Measurements from ENCODE around the gene DGKH. TPM values are rescaled to one million over a fixed set of nuclear protein-coding genes. Genes with fewer than 3 reads are reported as not detected.

The DGKH gene
- total RNA-seq, 1 experiment from 2014 or later = 8.6 TPM

GRCh38 chr13:42028113-42028799 is 20.2 kb upstream of the DGKH start:
- DNase-seq = no peak
- Histone ChIP-seq H3K36me3 (no peaks in the 10 kb centered on the region), H3K27ac (no peak overlapping the region), H3K4me1 (no peaks in the 10 kb centered on the region), H3K27me3 (no peaks in the 10 kb centered on the region), H3K4me3 (no peak overlapping the region), H3K9me3 (replicated peaks) (no peaks in the 10 kb centered on the region)

GRCh38 chr13:42035905-42036521 is 12.4 kb upstream of the DGKH start:
- H3K36me3 ChIP-seq = no peaks in the 10 kb centered on the region
- DNase-seq = no peak
- no peaks in the 10 kb centered on the region for H3K4me1 ChIP-seq
- H3K27ac ChIP-seq = no peak overlapping the region
- no peaks in the 10 kb centered on the region for H3K27me3 ChIP-seq
- H3K9me3 ChIP-seq (replicated peaks) = peaks cover 4% of the 10 kb centered on the region; the same call in 1 of the 2 replicates
- no peak overlapping the region for H3K4me3 ChIP-seq

DNA sequence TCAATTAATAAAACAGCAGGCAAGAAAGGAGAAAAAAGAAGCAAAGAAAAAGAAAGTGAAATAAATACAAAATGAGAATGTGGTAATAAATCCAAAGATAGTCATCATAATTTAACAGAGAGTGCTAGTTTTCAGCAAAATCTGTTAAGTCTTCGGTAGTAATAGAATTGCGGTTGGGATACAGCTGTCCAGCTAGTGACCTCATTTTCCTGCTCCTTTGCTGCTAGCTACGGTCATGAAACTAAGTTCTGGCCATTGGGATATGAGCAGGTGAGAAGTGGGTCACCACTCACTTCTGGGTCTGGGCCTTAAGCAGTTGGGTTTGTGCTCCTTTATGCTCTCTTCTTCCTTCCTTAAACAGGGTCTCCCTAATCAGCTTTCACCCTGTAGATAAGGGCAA is 11.7 kb upstream of the DGKH start:
- Histone ChIP-seq H3K27ac (no peak overlapping the region), H3K36me3 (no peaks in the 10 kb centered on the region)
- peak in 1 of 2 experiments; percentile 33 for DNase-seq

DNA sequence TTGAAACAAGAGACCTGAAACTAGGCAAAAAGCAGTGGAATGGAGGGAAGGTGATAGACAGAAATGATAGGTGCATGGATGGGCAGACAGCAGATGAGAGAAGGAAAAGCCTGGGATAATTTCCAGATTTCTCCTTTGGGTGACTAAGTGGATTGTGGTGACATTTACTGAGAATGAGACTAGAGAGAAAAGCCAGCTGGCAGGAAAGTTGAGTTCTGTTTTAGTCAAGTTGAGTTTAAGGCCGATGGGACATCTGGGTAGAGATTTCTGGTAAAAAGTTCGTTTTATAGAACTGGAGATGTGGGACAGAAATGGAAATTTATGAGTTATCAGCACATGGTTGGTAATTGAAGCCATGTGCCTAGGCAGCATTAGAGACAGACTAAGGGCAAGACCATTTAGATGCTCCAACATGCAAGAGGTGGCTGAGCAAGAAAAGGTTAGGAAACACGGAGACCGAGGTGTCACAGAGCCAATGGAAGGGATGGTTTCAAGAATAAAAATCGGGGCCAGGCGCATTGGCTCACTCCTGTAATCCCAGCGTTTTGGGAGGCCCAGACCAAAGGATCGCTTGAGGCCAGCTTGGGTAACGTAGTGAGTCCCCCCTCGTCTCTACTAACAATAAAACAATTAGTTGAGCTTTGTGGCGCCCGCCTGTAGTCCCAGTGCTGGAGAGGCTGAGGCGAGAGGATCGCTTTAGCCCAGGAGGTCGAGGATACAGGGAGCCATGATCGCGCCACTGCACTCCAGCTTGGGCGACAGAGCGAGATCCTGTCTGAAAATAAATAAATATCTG is 9.6 kb upstream of the DGKH start:
- no peak for DNase-seq
- no peaks in the 10 kb centered on the region for H3K4me1 ChIP-seq
- H3K36me3 ChIP-seq = no peaks in the 10 kb centered on the region
- H3K4me3 ChIP-seq = peak overlapping the region; percentile 99
- no peak overlapping the region for H3K27ac ChIP-seq
- H3K9me3 ChIP-seq (replicated peaks) = peaks cover 4% of the 10 kb centered on the region; the same call in 1 of the 2 replicates
- no peaks in the 10 kb centered on the region for H3K27me3 ChIP-seq

More for the DNA sequence above, 11.7 kb upstream of the DGKH start:
- Histone ChIP-seq H3K9me3 (replicated peaks) (peaks cover 4% of the 10 kb centered on the region; the same call in 1 of the 2 replicates), H3K27me3 (no peaks in the 10 kb centered on the region), H3K4me3 (no peak overlapping the region), H3K4me1 (no peaks in the 10 kb centered on the region)

- Histone ChIP-seq H3K9me3 (replicated peaks) (peaks cover 4% of the 10 kb centered on the region; the same call in 1 of the 2 replicates), H3K4me3 (peak overlapping the region; percentile 99), H3K27ac (peak overlapping the region; percentile 70), H3K27me3 (no peaks in the 10 kb centered on the region), H3K4me1 (no peaks in the 10 kb centered on the region), H3K36me3 (no peaks in the 10 kb centered on the region)
- DNase-seq = peak in 1 of 2 experiments; percentile 15
These were observed 8.9 kb upstream of the DGKH start for GRCh38 chr13:42039457-42039945.

- H3K9me3 ChIP-seq (replicated peaks) = peaks cover 4% of the 10 kb centered on the region; the same call in 1 of the 2 replicates
- peak overlapping the region; percentile 99 for H3K4me3 ChIP-seq
- peak; percentile 84 to 85 for DNase-seq
- H3K36me3 ChIP-seq = no peaks in the 10 kb centered on the region
- H3K27ac ChIP-seq = peak overlapping the region; percentile 70
- no peaks in the 10 kb centered on the region for H3K4me1 ChIP-seq
- no peaks in the 10 kb centered on the region for H3K27me3 ChIP-seq
These were observed 8.3 kb upstream of the DGKH start for GRCh38 chr13:42039946-42040729.

DNA sequence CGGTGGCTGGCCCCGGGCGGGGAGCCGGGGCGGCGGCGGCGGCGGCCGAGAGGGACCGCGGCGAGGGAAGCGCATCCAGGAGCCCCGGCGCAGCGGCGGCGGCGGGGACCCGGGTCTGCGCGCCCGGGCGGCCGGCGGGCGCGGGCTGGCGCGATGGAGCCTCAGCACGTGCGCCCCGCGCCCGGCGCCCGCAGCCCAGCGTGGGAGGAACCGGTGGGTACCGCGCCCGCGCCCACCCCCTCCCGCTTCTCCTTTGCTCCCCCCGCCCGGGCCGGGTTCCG is 7.8 kb upstream of the DGKH start:
- Histone ChIP-seq H3K36me3 (no peaks in the 10 kb centered on the region), H3K27ac (peak overlapping the region; percentile 29; the same call in 1 of the 2 replicates), H3K4me3 (peak overlapping the region; percentile 99), H3K4me1 (no peaks in the 10 kb centered on the region), H3K27me3 (no peaks in the 10 kb centered on the region), H3K9me3 (replicated peaks) (no peaks in the 10 kb centered on the region)
- DNase-seq = no peak

DNA sequence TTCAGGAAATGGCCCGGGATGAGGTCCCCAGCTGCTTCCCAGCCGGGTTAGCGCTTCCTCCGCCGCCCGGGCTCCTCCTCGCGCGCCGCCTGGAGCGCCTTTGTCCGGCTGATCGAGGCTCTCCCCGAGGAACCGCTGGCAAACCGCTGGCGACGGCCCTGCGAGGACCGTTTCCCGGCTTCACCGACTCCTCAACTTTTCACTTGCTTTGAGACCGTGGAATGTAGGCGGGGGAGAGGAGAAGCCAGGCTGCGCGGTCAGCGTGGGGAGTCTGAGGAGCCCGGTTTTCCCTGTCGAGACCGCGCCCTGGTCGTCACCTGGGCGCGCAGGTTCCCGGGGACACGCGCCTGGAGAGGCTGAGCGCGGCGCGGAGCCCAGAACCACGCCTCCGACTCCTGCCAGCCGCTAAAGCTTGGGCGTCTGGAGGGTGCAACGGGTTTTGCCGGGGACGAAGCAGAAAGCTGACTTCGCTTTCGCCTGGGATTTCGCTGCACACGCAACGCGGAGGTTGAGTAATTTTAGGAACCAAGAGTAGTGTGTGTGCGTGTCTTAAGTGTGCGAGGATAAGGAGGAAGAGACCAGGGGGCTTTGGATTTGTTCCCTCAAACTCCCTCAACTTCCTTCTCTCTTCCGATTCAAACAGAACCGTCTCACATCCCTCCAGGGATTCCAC is 7.3 kb upstream of the DGKH start:
- H3K27me3 ChIP-seq = no peaks in the 10 kb centered on the region
- no peaks in the 10 kb centered on the region for H3K36me3 ChIP-seq
- H3K4me1 ChIP-seq = no peaks in the 10 kb centered on the region
- peak overlapping the region; percentile 29; the same call in 1 of the 2 replicates for H3K27ac ChIP-seq
- peak overlapping the region; percentile 99 for H3K4me3 ChIP-seq
- DNase-seq = peak; percentile 45 to 61
- no peaks in the 10 kb centered on the region for H3K9me3 ChIP-seq (replicated peaks)

DNA sequence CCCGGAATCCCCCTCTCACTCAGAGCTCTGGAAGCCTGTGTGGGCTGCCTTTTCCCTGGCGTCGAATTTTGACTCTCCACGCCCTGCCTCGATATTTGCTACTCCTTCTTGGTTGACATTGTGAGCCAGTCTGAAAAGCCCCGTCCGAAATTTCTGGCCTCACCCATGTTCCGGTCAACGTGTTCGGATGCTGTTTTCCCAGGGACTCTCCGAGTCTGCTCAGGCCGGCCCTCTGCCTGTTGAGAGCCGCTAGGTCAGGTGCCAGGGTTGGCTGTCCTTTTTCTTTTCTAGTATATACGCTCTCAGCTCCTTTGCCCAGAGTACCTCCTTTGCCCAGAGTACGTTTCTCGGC is 6.8 kb upstream of the DGKH start:
- Histone ChIP-seq H3K27ac (no peak overlapping the region), H3K9me3 (replicated peaks) (no peaks in the 10 kb centered on the region), H3K4me1 (no peaks in the 10 kb centered on the region), H3K36me3 (no peaks in the 10 kb centered on the region), H3K27me3 (no peaks in the 10 kb centered on the region), H3K4me3 (peak overlapping the region; percentile 99)
- DNase-seq = peak; percentile 47 to 57

DNA sequence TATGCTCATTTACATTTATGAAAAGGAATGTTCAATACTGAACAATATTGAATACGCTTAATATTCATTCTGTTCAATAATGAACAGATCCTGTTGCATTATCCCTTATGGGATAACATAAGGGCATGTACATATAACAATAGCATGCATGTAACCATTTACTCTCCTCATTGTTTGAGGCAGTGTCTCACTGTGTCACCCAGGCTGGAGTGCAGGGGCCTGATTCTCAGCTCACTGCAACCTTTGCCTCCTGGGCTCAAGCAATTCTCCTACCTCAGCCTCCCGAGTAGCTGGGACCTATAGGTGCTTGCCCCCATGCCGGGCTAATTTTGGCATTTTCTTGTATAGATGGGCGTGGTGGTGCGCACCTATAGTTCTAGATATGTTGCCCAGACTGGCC is 4.8 kb upstream of the DGKH start:
- Histone ChIP-seq H3K36me3 (no peaks in the 10 kb centered on the region), H3K4me3 (no peak overlapping the region), H3K27ac (no peak overlapping the region), H3K9me3 (replicated peaks) (no peaks in the 10 kb centered on the region), H3K4me1 (no peaks in the 10 kb centered on the region), H3K27me3 (no peaks in the 10 kb centered on the region)
- DNase-seq = no peak

DNA sequence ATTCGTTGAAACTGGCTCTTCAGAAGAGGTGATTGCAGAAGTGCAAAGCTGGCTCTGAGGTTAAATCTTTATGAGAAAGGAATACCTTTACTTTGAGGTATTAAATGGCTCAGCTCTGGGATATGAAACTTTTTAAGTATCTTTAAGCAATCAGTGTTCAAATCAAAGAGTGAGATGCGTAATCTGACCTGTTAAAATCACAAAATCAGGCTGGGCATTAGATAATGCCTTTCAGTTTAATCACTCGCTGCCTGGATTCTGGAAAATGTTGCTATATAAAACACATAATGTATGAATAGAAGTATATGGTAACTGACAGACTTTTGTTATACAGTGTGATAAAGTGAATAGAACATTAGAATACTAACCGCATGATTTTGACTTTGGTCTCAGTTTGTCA is 2.0 kb upstream of the DGKH start:
- no peaks in the 10 kb centered on the region for H3K4me1 ChIP-seq
- no peak overlapping the region for H3K27ac ChIP-seq
- H3K36me3 ChIP-seq = no peaks in the 10 kb centered on the region
- no peak overlapping the region for H3K4me3 ChIP-seq
- no peaks in the 10 kb centered on the region for H3K27me3 ChIP-seq
- no peaks in the 10 kb centered on the region for H3K9me3 ChIP-seq (replicated peaks)
- DNase-seq = no peak

GRCh38 chr13:42047561-42048341 is 697 bp upstream of the DGKH start:
- peak; percentile 63 to 76 for DNase-seq
- no peaks in the 10 kb centered on the region for H3K27me3 ChIP-seq
- peak overlapping the region; percentile 49 for H3K27ac ChIP-seq
- H3K4me1 ChIP-seq = no peaks in the 10 kb centered on the region
- peak overlapping the region; percentile 84 for H3K4me3 ChIP-seq
- H3K9me3 ChIP-seq (replicated peaks) = no peaks in the 10 kb centered on the region
- no peaks in the 10 kb centered on the region for H3K36me3 ChIP-seq

- H3K9me3 ChIP-seq (replicated peaks) = no peaks in the 10 kb centered on the region
- H3K27me3 ChIP-seq = no peaks in the 10 kb centered on the region
- H3K4me1 ChIP-seq = no peaks in the 10 kb centered on the region
- H3K4me3 ChIP-seq = peak overlapping the region; percentile 84
- H3K27ac ChIP-seq = peak overlapping the region; percentile 49
- H3K36me3 ChIP-seq = no peaks in the 10 kb centered on the region
- peak; percentile 84 to 85 for DNase-seq
These were observed 421 bp downstream of the DGKH start for GRCh38 chr13:42048684-42049453.
